ENCODE results near the gene CD300A.

The CD300A gene

DNA sequence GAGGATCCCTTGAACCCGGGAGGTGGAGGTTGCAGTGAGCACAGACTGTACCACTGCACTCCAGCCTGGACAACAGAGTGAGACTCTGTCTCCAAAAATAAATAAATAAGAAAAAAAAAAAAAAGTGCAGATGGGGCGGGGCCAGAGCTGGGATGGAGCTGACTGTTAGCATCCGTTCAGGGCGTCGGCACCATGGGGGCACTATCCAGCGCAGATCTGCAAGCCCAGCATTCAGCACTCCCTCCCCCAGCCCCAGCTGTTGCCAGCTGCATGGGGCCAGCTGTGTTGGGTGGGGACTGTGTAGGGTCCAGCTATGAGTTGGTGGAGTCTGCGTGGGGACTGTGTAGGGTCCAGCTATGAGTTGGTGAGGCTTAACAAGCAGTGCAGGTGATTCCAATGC, 21.3 kb upstream of the CD300A start:
- no peak for DNase-seq
- no peak for TF ChIP-seq GATA1 (IDR thresholded peaks at IDR 0.05; ENCODE audit: low read depth, low read length)
- TF ChIP-seq POLR2A (IDR thresholded peaks at IDR 0.05; ENCODE audit: low read length): no peak

DNA sequence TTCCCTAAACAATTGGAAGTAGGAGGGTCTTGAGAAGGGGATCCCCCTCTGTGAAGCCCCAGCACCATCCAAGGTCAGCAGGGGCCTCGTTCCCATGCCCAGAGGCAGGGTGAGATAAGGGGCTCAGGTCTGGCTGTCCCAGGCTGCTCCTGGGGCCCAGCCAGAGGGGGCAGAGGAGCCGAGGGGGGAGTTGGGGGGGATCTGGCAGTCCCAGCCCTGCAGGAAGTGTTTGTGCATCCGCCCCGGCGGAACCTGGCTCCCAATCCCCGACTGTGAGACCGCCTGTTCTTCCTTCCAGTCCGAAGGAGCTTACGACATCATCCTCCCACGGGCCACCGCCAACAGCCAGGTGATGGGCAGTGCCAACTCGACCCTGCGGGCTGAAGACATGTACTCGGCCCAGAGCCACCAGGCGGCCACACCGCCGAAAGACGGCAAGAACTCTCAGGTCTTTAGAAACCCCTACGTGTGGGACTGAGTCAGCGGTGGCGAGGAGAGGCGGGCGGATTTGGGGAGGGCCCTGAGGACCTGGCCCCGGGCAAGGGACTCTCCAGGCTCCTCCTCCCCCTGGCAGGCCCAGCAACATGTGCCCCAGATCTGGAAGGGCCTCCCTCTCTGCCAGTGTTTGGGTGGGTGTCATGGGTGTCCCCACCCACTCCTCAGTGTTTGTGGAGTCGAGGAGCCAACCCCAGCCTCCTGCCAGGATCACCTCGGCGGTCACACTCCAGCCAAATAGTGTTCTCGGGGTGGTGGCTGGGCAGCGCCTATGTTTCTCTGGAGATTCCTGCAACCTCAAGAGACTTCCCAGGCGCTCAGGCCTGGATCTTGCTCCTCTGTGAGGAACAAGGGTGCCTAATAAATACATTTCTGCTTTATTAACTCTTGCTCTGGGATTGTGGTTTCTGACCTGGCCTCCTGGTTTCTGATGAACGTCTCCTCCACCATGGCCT, 19.6 kb upstream of the CD300A start:
- DNase-seq: no peak
- TF ChIP-seq POLR2A (IDR thresholded peaks at IDR 0.05; ENCODE audit: low read length): no peak
- no peak for TF ChIP-seq GATA1 (IDR thresholded peaks at IDR 0.05; ENCODE audit: low read depth, low read length)

GRCh38 chr17:74447628-74448159, 18.7 kb upstream of the CD300A start:
- TF ChIP-seq GATA1 (IDR thresholded peaks at IDR 0.05; ENCODE audit: low read depth, low read length) (no peak), POLR2A (IDR thresholded peaks at IDR 0.05; ENCODE audit: low read length) (no peak)
- no peak for DNase-seq

- DNase-seq: no peak
- TF ChIP-seq POLR2A (IDR thresholded peaks at IDR 0.05; ENCODE audit: low read length) (no peak), GATA1 (IDR thresholded peaks at IDR 0.05; ENCODE audit: low read depth, low read length) (no peak)
Observed at GRCh38 chr17:74448756-74449155, 17.7 kb upstream of the CD300A start.

GRCh38 chr17:74449306-74449705, 17.1 kb upstream of the CD300A start:
- TF ChIP-seq POLR2A (IDR thresholded peaks at IDR 0.05; ENCODE audit: low read length) (no peak), GATA1 (IDR thresholded peaks at IDR 0.05; ENCODE audit: low read depth, low read length) (no peak)
- no peak for DNase-seq

- TF ChIP-seq POLR2A (IDR thresholded peaks at IDR 0.05; ENCODE audit: low read length): no peak
- no peak for TF ChIP-seq GATA1 (IDR thresholded peaks at IDR 0.05; ENCODE audit: low read depth, low read length)
- no peak for DNase-seq
Observed at GRCh38 chr17:74449773-74450172, 16.7 kb upstream of the CD300A start.

DNA sequence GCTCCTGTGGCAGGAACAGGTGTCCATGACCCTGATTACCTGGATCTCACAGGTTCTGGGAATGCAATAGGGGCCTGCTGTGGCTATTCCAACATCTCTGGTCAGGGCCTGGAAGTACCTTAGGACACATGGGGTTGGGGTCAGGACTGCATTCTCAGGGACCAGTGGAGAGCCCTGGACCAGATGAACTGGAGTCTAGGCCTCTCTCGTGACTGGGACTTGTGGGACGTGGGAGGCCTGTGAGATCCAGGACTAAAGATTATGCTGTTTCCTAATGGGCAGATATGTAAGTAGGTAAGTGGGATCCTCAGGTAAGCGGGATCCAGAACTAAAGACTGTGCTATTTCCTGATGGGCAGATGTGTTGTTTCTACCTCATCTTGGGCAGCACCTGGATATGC, 16.2 kb upstream of the CD300A start:
- DNase-seq: no peak
- TF ChIP-seq GATA1 (IDR thresholded peaks at IDR 0.05; ENCODE audit: low read depth, low read length): no peak
- no peak for TF ChIP-seq POLR2A (IDR thresholded peaks at IDR 0.05; ENCODE audit: low read length)

- TF ChIP-seq POLR2A (IDR thresholded peaks at IDR 0.05; ENCODE audit: low read length) (no peak), GATA1 (IDR thresholded peaks at IDR 0.05; ENCODE audit: low read depth, low read length) (no peak)
Observed at GRCh38 chr17:74450925-74451403, 15.5 kb upstream of the CD300A start.

GRCh38 chr17:74451557-74451956, 14.9 kb upstream of the CD300A start:
- no peak for DNase-seq
- TF ChIP-seq GATA1 (IDR thresholded peaks at IDR 0.05; ENCODE audit: low read depth, low read length) (no peak), POLR2A (IDR thresholded peaks at IDR 0.05; ENCODE audit: low read length) (no peak)

More at GRCh38 chr17:74450925-74451403, 15.5 kb upstream of the CD300A start:
- no peak for DNase-seq

DNA sequence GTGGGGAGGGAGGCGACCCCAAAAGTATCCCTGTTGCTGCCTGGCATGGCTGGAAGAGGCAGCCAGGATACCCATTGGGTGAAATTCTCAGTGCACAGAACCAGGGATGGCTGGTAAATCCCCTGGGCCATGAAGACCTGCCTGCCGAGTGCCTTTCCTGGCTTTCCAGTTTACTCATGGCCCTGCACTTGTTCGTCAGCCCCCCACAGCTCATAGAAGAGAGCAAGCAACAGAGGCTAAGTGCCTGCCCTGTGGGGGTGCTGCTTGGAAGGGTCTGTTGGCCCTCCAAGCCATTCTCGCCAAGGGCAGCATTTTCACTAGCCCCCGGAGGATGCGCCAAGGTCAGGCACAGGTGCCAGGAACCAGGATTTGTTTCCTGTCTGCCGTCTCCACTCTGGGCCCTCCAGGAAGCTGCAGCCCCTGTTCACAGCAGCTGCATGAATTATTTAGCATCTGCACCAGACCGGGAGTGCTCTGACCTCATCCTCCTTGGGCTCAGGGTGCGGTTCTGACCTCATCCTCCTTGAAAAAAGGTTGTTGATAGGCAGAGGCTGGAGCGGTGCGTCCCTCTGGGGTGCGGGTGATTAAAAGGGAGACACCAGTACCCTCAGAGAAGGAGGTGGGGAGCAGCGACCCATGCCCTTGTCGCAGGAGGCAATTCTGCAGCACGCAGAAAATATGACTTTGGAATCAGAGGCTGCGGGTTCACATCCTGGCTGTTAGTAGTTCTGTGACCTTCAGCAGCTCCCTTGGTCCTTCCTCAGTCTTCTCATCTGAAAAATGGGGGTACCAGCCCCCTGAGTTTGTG, 14.2 kb upstream of the CD300A start:
- peak in 1 of 2 experiments; percentile 19 for DNase-seq
- no peak for TF ChIP-seq GATA1 (IDR thresholded peaks at IDR 0.05; ENCODE audit: low read depth, low read length)
- no peak for TF ChIP-seq POLR2A (IDR thresholded peaks at IDR 0.05; ENCODE audit: low read length)

DNA sequence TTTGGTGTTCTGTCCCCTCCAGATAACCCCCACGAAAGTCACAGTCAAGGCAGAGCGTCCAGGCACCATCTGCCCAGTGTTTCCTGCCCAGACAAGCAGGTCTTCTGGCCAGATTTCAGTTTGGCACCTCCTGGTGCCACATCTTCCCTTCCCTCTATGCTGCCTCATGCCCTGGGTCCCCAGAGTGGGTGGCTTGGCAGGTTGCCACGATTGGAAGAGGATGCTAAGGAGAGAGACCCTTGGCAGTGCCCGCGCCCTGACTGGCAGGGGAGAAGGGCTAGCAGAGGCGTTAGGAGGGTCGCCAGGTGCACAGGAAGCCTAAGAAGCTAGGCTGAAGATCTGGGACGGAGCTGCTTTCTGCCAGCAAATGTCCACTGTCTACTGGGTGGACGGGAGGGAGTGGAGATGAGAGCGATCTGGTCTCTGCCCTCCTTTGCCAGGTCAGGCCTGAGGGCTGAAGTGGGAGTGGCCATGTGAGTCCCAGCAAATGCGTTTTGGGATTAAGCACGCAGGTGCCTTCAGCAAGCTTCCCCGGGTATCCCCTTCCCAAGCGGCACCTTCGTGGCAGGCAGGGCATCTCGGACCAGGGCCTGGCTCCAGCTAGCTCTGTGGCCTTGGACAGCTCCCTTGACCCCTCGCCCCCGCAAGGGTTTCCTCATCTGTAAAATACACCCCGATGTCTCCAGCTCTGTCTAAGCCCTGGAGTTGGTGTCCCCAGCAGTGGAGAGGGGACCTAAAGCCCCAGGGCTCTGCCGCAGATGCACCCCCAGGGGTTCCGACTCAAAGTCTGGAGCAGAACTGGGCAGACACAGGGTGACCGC, 13.4 kb upstream of the CD300A start:
- TF ChIP-seq POLR2A (IDR thresholded peaks at IDR 0.05; ENCODE audit: low read length) (no peak), GATA1 (IDR thresholded peaks at IDR 0.05; ENCODE audit: low read depth, low read length) (no peak)
- DNase-seq: no peak

GRCh38 chr17:74453665-74454196, 12.7 kb upstream of the CD300A start:
- TF ChIP-seq GATA1 (IDR thresholded peaks at IDR 0.05; ENCODE audit: low read depth, low read length) (no peak), POLR2A (IDR thresholded peaks at IDR 0.05; ENCODE audit: low read length) (no peak)
- peak; percentile 74 for DNase-seq

All from erythroblast (primary cell).